ENCODE data around the gene POLR2F.
"Not testable (repeated sequence)": the region's sequence is repeated elsewhere in the genome, so short reads cannot be mapped to it uniquely, and the experiment has no call there.

POLR2F gene

DNA sequence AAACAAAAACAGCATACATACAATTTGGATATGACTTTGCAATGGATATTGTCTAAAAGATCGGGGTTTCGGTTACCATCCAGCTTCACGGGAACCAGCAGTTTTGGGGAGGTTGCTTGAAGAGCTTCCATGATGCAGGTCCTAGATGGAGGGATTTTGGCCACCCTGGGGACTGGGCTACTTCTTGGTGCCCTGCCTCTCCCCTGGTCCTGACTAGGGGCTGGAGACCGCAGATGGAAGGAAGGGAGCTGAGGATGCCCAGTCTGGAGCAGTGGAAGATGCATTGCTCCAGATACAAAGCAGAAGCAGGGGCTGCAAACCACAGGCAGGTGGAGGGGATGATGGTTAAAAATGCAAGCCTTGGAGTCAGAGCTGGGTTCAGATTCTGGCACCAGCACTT is 17.4 kb downstream of the POLR2F start:
- in situ Hi-C loops (cut with HindIII; ENCODE audit: low pct_unique_long_range_greater_than_20kb, low sequenced_read_pairs) = no loop called here
- no peak for DNase-seq (ENCODE audit: low read depth in 1 of 2, low spot score in 1 of 2)
- TF ChIP-seq JUND (IDR thresholded peaks at IDR 0.05; ENCODE audit: low read depth) = no peak

GRCh38 chr22:37971475-37972434 is 18.3 kb downstream of the POLR2F start:
- TF ChIP-seq JUND (IDR thresholded peaks at IDR 0.05; ENCODE audit: low read depth) = no peak
- in situ Hi-C loops (cut with HindIII; ENCODE audit: low pct_unique_long_range_greater_than_20kb, low sequenced_read_pairs) = no loop called here
- no peak for DNase-seq (ENCODE audit: low read depth in 1 of 2, low spot score in 1 of 2)

- no peak for DNase-seq (ENCODE audit: low read depth in 1 of 2, low spot score in 1 of 2)
- in situ Hi-C loops (cut with HindIII; ENCODE audit: low pct_unique_long_range_greater_than_20kb, low sequenced_read_pairs) = no loop called here
- TF ChIP-seq JUND (IDR thresholded peaks at IDR 0.05; ENCODE audit: low read depth) = no peak
Measured at GRCh38 chr22:37972527-37972926, 19.0 kb downstream of the POLR2F start.

DNA sequence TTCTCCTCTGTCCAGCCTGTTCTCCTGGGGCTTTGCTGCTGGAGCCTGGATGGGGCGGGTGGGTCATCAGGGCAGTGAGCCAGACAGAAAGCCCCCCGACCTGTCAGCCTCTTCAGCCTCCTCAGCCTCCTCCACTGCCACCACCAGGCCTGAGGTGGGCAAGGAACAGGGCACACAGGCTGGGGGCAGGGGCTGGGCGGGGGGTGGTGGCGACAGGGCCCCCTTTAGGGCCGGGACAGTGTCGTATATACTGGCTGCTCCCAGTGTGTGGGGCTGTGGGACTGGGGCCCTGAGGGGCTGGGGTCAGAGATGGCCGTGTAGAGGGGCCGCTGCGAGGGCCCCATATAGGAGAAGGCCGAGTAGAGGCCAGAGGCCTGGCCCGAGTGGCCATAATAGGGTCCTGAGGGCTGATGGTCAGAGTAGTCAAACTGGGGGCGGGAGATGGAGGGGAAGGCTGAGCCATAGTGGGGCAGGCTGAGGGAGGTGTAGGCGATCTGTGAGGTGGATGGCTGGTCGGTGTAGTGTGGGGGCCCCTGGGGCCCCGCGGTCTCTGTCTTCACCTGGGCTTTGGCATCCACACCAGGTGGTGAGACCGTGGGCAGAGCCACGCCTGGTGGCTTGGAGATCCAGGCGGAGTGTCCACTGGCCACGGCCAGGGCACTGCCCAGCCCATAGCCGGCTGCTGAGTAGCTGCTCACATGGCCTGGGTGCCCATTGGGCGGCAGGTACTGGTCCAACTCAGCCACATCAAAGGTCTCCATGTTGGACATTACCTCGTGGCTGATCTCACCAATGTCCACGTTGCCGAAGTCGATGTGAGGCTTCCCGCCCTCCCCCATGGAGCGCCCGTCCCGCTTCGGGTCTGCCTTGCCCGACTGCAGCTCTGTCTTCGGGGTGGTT is 20.0 kb downstream of the POLR2F start:
- no peak for TF ChIP-seq JUND (IDR thresholded peaks at IDR 0.05; ENCODE audit: low read depth)
- in situ Hi-C loops (cut with HindIII; ENCODE audit: low pct_unique_long_range_greater_than_20kb, low sequenced_read_pairs) = no loop called here

GRCh38 chr22:37975153-37975552 is 21.7 kb downstream of the POLR2F start:
- TF ChIP-seq JUND (IDR thresholded peaks at IDR 0.05; ENCODE audit: low read depth) = no peak
- no peak for DNase-seq (ENCODE audit: low read depth in 1 of 2, low spot score in 1 of 2)
- in situ Hi-C loops (cut with HindIII; ENCODE audit: low pct_unique_long_range_greater_than_20kb, low sequenced_read_pairs) = no loop called here

More for the DNA sequence above, 20.0 kb downstream of the POLR2F start:
- no peak for DNase-seq (ENCODE audit: low read depth in 1 of 2, low spot score in 1 of 2)

- in situ Hi-C loops (cut with HindIII; ENCODE audit: low pct_unique_long_range_greater_than_20kb, low sequenced_read_pairs); DNase-seq (ENCODE audit: low read depth in 1 of 2, low spot score in 1 of 2): not testable (repeated sequence)
Measured at GRCh38 chr22:37976022-37976421, 22.5 kb downstream of the POLR2F start.

- in situ Hi-C loops (cut with HindIII; ENCODE audit: low pct_unique_long_range_greater_than_20kb, low sequenced_read_pairs) = no loop called here
- no peak for TF ChIP-seq JUND (IDR thresholded peaks at IDR 0.05; ENCODE audit: low read depth)
- DNase-seq (ENCODE audit: low read depth in 1 of 2, low spot score in 1 of 2) = no peak
Measured at GRCh38 chr22:37976547-37976946, 23.0 kb downstream of the POLR2F start.

GRCh38 chr22:37979782-37980181 is 26.3 kb downstream of the POLR2F start:
- DNase-seq (ENCODE audit: low read depth in 1 of 2, low spot score in 1 of 2) = no peak
- no peak for TF ChIP-seq JUND (IDR thresholded peaks at IDR 0.05; ENCODE audit: low read depth)
- in situ Hi-C loops (cut with HindIII; ENCODE audit: low pct_unique_long_range_greater_than_20kb, low sequenced_read_pairs) = no loop called here

DNA sequence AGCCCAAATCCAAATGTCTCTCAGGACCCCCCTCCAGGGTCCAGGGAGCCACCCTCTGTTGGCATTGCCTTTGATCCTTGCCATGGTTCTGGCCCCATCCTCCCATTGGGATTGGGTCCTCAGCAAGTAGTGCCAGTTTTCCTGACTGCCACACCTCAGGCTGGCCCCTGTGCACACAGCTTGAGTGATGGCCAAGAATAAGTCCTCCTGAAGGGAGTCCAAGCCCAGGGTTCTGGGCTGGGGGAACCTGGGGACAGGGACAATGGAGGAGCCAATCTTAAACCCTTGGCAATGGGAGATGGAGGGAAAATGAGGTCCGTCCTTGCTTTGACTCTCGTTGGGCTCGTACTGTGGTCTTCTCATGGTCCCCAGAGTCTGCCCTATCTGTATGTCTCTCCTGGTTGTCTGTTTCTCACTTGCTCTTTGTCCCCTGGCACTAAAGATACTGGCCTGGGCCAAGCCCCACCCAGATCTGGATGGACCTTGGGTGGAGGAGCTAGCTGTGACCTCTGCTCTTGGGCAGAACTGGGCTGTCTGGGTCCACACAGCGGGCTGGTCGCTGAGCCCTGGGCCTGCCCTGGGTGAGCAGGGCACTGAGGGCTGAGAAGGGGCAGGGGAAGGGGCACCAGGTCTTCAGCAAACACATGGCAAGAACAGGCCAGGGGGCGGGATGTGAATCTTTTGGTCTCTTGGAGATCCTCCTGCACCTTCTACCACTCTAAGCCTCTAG is 27.9 kb downstream of the POLR2F start:
- DNase-seq (ENCODE audit: low read depth in 1 of 2, low spot score in 1 of 2) = no peak

GRCh38 chr22:37982151-37982785 is 28.8 kb downstream of the POLR2F start:
- in situ Hi-C loops (cut with HindIII; ENCODE audit: low pct_unique_long_range_greater_than_20kb, low sequenced_read_pairs) = no loop called here
- TF ChIP-seq JUND (IDR thresholded peaks at IDR 0.05; ENCODE audit: low read depth) = no peak

More for the DNA sequence above, 27.9 kb downstream of the POLR2F start:
- TF ChIP-seq JUND (IDR thresholded peaks at IDR 0.05; ENCODE audit: low read depth) = no peak
- in situ Hi-C loops (cut with HindIII; ENCODE audit: low pct_unique_long_range_greater_than_20kb, low sequenced_read_pairs) = no loop called here

DNA sequence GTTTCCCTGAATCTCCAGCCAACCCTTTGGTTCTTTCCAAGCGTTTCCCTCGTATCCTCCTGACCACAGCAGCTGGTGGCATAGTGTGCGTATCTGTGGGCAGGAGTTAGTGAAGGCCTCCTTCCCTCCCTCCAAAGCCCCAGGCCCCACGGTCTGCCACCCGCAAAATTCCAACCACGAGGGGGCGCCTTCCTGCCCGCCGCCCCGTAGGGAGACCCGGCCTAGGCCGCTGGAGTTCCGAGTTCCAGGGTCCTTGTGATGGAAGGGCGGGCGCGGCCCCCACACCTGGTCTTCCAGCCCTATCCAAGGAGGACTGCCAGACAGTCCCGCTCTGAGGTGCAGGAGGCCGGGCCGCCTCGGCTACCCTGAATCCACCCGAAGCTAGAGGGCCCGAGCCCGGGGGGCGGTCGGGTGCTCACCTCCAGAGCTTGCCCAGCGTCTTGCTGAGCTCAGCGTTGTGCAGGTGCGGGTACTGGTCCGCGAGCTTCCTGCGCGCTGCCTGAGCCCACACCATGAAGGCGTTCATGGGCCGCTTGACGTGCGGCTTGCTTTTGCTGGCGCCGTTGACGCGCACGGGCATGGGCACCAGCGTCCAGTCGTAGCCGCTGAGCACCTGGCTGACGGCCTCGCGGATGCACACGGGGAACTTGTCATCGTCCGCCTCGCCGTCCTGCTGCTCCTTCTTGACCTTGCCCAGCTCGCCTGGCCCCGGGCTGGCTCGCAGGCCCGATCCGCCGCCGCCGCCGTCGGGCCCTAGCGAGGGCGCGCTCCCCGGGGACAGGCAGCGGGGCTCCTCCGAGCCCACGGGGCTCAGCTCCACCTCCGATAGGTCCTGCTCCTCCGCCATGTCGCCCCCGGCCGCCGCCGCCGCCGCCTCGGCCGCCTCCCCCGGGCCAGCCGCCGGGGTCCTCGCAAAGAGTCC is 29.7 kb downstream of the POLR2F start:
- no peak for TF ChIP-seq JUND (IDR thresholded peaks at IDR 0.05; ENCODE audit: low read depth)
- in situ Hi-C loops (cut with HindIII; ENCODE audit: low pct_unique_long_range_greater_than_20kb, low sequenced_read_pairs) = no loop called here
- DNase-seq (ENCODE audit: low read depth in 1 of 2, low spot score in 1 of 2) = no peak

More at GRCh38 chr22:37982151-37982785, 28.8 kb downstream of the POLR2F start:
- DNase-seq (ENCODE audit: low read depth in 1 of 2, low spot score in 1 of 2) = no peak

Data from T47D (cell line).